ENCODE results near the gene STYXL1.

STYXL1 gene

DNA sequence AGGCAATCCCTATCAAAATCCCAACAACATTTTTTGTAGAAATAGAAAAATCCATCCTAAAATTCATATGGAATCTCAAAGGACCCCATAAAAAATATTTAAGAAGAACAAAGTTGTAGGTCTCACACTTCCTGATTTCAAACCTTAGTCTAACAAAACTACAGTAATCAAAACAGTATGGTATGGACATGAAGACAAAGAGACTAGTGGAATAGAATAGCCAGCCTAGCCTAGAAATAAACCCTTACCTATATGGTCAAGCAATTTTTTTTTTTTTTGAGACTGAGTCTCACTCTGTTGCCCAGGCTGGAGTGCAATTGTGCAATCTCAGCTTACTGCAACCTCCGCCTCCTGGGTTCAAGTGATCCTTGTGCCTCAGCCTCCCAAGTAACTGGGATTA is 49.8 kb downstream of the STYXL1 start:
- DNase-seq (ENCODE audit: low read depth) = no peak
- H3K4me3 ChIP-seq (ENCODE audit: low read depth, low read length) = no peak overlapping the region

DNA sequence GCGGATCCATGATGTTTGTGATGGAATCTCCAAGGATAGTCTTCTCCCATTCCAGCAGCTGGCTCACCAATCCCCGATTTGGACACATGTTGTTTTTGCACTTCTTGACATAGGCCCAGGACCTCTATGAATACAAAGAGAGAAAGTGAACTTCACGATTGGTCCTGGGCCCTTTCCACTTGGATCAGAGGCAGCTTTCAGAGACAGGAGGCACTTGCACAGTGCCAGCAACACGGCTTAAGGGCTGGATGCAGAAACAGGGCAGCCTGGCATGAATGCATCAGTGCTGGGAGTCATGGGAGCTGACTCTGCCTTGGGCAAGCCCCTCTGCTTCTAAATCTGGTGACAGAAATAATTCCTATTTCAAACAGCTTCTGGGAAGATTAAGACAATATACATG is 51.3 kb downstream of the STYXL1 start:
- no peak for DNase-seq (ENCODE audit: low read depth)
- H3K4me3 ChIP-seq (ENCODE audit: low read depth, low read length) = no peak overlapping the region

DNA sequence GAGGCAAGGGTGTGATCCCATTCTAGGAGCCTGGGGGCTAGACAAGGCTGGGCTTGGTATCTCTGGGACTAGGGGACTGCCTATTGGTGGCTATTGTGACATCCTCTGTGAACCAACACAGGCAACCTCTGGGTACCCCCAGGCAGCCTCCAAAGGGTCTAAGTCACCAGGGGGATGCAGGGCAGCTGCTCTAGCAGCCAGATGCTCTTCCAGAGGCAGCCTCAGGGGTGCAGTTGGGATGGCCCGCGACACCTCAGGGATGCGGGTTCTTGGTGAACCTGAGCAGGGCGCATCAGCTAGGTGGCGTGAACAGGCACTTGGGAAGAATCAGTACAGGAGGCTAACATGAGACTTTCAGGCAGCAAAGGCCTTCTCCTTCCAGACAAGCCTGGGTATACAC is 51.8 kb downstream of the STYXL1 start:
- H3K4me3 ChIP-seq (ENCODE audit: low read depth, low read length) = no peak overlapping the region
- DNase-seq (ENCODE audit: low read depth) = no peak

DNA sequence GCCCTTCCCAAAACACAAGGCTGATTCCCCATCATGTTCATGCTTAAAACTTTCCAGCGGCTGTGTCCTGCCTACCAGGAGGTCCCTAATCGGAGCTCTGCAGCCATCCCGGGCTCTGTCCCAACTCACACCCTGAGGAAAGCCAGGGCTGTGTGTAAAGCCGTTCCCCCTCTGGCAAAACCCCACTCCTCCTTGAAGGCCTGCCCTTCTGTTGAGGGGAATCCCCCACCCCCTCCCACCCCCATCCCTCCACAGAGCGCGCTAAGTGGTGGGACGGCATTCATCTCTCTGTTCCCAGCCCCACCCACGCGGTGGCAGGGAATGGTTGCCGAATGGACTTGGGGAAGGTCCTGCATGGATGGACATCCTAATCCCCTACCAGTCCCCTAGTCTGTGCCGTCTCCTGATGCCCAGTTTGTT is 52.7 kb downstream of the STYXL1 start:
- H3K4me3 ChIP-seq (ENCODE audit: low read depth, low read length) = peak overlapping the region; percentile 88

DNA sequence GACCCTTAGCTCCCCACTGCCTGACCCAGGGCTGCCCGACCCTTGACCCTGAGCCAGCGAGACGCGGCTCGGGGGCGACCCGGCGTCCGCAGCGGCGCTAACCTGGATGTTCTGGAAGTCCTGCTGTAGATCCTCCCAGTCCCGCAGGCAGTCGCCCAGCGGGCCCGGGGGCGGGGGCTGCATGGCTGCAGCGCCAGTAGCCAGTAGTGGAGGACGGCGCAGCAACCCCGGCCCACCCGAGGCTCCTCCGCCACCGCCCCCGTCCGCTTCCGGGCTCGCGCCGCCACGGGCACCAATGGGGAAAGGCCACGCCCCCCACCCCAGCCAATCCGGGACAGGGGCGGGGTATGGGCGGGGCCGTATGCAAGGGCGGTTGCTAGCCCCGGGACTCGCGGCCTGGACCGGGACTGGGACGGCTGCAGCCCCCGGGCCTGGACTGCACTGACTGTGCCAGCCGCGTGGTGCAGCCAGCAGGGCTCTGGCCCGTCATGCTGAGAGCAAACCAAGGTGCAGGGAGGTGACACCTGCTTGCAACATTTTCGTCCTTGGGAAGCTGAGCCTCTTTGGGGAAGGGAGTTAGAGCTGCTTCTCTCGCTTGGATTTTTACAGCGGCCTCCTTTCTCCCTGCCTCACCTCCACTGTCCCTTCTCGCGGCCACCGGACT is 53.3 kb downstream of the STYXL1 start, which contains the start of gene TMEM120A:
TSS of gene TMEM120A (minus strand) at position 208 of the 664 bp plus-strand sequence. CDS start at position 183, 25 bp downstream.
- peak within 1 kb of the TSS; percentile 88 for H3K4me3 ChIP-seq (ENCODE audit: low read depth, low read length)

More for the DNA sequence above, 52.7 kb downstream of the STYXL1 start:
- no peak for DNase-seq (ENCODE audit: low read depth)

DNA sequence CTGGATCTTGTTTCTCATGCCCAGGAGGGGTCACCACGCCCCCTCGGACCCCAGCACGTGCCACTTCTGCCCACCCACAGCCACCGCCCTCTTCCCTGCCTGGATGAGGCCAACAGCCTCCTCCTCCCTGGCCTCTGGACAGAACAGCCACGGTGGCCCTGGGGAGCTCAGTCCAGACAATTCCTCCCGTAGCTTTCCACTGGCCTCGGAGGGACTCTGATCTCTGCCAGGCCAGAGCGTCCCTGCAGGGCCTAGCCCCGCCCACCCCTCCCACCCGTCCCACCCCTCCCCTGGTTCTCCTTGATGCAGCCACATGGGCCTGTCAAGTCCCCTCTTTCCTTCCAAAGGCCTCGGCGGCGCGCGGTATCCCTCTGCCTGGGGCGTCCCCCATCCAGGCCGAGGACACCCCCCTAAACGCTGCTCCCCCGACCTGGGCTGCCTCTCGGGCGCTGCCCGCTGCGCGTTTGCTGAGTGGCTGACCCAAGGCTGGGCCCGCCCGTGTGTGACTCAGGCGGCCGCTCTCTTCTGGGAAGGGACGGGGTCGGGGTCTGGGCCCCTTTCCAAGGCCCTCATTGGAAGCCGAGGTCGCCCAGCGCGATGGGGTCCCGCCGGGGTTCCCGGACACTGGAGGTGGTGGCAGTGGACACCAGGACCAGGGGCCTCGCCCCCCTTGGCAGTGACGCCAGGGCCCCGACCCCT is 54.0 kb downstream of the STYXL1 start:
- peak overlapping the region; percentile 88 for H3K4me3 ChIP-seq (ENCODE audit: low read depth, low read length)
- DNase-seq (ENCODE audit: low read depth) = no peak

More for the DNA sequence above, 53.3 kb downstream of the STYXL1 start, which contains the start of gene TMEM120A:
- DNase-seq (ENCODE audit: low read depth) = peak; percentile 74

DNA sequence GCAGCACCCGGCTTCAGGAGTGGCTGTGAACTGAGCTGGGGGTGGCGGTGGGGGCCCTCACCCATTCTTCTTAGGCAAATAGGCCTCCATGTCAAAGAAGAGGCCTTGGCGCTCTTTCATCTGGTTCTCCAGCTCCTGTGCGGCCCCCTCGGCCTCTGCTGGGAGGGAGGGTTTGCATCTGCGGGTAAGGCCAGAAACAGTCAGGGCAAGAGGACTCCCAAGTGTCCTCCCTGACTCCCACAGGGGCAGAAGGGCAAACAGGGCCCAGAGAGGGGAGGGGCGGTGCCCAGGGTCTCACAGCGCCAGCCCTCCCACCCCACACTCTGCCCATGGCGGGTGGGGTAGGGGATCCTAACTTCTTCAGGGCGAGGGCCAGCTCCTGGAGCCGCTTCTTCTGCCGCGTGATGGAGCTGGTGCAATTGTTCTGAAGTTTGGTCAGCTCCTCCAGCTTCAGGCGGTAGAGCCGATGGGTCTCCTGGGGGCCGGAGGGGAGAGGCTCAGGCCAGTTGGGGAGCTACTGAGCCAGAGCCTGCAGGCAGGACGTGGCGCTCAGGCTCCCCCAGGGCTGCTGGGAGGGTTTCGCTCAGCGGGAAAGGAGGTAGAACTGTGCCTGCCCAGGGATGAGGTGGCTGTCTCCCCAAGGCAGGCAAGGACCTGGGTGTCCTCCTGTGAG is 55.6 kb downstream of the STYXL1 start:
- DNase-seq (ENCODE audit: low read depth) = no peak
- no peak overlapping the region for H3K4me3 ChIP-seq (ENCODE audit: low read depth, low read length)

DNA sequence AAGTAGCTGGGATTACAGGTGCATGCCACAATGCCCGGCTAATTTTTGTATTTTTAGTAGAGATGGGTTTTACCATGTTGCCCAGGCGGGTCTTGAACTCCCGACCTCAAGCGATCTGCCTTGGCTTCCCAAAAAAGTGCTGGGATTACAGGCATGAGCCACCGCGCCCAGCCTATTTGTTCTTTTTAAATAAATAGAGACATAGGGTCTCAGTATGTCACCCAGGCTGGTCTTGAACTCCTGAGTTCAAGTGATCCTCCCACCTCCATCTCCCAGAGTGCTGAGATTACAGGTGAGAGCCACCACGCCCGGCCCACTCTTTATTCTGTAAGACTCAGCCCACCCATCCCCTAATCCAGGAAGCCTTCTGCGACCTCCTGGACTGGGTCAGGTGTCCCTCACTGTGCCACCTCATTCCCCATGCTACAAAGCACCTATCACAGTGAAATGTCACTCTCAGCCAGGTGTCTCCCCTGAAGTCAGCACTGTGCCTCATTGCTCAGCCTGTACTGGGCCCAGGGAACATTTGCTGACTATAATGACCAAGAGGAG is 56.2 kb downstream of the STYXL1 start:
- DNase-seq (ENCODE audit: low read depth) = no peak
- H3K4me3 ChIP-seq (ENCODE audit: low read depth, low read length) = no peak overlapping the region

DNA sequence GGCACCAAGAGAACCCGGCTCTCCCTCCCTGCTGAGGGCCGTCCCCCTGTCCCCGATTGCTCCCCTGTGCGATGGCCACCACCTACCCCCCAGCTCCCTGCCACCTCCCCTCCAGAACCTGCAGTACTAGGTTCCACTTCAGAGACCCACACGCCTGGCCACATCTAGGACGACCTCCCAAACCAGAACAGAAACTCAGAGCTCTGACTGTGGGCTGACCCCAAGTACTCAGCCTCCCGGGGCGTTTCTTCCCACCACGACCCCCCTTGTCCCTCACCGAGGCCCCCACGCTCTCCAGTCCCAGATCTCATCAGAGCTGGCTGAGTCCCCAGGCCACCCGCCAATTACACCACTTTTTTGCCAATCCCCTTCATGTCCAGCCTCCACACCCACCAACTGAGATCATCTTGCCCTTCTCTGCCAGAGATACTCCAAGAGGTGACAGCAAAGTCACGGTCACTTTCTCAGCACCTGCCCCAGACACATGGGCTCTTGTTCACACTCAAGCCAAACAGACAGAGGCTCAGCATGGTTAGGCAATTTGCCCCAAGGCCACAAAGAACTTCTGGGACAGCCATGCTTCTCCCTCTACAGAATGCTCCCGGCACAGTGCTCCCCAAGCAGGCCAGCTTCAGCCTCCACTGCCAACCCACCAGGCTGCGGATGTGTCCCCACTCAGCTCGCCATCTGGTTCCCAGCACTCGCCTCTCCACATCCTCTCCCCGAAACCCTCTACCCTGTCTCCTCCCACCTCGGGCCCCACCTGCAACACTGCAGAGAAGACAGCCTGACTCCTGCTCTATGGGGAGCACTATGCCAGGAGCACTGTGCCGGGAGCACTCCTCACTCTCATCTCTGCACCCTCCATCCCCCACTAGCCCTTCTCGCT is 58.1 kb downstream of the STYXL1 start:
- no peak for DNase-seq (ENCODE audit: low read depth)
- no peak overlapping the region for H3K4me3 ChIP-seq (ENCODE audit: low read depth, low read length)

DNA sequence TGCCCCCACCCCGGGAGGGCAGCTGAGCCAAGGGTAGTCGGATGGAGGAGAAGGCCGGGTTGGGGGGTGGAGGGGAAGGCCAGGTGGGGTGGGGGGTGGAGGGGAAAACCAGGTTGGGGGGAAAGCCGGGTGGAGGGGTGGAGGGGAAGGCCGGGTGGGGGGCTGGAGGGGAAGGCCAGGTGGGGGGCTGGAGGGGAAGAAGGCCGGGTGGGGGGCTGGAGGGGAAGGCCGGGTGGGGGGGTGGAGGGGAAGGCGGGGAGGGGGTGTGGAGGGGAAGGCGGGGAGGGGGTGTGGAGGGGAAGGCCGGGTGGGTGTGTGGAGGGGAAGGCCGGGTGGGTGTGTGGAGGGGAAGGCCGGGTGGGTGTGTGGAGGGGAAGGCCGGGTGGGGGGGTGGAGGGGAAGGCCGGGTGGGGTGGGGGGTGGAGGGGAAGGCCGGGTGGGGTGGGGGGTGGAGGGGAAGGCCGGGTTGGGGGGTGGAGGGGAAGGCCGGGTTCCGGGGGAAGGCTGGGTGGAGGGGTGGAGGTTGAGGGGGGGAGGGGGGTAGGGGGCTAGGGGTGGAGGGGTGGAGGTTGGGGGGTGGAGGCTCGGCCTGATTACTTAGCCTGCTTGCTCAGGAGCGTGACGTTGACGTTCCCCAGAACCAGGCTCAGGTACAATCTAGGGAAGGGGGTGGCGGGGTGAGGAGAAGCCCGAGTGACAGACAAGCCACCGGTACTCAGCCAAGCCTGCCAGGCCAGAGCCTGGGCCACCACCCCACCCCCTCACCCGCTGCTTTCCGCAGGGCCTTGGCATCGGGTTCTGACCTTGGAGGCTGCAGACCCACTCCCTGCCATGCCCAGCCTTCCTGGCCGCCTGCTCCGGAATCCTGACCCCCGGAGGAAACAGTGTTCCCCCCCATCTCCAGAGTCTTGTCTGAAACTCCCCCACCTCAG is 59.0 kb downstream of the STYXL1 start:
- no peak for DNase-seq (ENCODE audit: low read depth)
- no peak overlapping the region for H3K4me3 ChIP-seq (ENCODE audit: low read depth, low read length)

DNA sequence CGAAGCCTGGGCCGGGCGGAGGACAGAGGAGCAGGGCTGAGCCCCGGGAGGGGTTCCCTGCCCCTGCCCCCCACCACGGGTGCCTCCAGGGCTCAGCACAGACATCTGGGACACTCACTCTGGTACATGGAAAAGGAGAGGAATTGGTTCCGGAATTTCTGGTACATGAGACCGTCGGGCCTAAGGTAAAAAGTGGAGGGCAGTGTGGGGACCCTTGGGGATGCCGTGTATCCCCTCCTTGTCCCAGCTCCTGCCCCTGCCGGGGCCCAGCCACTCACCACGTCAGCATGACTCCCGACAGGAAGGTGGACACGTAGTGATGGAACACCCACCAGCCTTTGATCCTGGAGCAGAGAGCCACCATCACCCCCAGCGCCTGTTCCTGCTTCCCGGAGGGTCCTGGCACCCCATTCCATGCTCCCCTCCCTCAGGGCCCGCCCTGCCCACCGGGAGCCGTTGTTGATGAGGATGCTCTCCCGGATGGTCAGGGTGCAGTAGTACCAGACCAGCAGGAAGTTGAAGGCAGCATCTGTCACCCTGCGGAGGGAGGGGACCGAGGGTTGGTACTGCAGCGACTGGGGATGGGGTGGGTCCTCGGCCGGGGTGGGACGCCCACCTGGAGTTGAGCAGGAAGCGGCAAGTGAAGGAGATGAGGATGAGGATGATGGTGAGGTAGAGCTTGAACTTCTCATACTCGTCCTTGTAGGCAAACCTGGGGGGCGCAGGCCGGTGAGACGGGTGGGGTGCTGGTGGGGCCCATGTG is 59.8 kb downstream of the STYXL1 start:
- no peak for DNase-seq (ENCODE audit: low read depth)
- no peak overlapping the region for H3K4me3 ChIP-seq (ENCODE audit: low read depth, low read length)

DNA sequence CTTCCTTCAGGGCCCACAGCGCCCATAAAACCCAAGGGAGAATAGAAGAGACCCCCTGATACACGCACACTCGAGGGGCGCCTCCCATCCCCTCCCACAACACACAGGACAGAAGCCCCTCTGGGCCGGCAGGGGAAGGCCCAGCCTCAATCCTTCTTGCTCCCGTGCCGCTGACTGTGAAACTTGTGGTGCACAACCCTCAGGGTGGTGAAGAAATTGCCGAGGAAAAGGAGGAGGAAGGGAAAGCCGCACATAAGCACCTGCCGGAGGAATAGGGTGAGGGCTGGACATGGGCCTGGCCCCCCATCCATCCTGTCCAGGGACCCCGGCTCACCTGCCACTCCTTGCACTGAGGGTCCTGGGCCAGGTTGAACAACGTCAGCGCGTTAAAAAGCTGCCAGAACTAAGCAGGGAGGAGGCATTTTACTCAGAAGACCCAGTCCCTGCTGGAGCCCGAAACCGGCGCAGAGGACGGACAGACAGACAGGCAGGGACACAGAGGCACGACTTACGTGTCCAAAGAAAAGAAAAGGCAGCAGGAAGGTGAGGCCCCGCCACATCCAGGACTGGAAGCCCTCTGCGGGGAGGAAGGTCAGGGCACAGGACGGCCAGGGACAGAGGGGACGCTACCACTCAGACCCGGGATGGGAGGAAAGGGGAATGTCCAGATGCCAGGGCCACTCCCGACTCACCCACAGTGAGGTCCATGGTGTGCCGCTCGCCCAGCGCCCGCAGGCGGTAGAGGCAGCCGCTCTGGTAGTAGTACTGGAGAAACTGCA is 60.6 kb downstream of the STYXL1 start:
- no peak for DNase-seq (ENCODE audit: low read depth)
- H3K4me3 ChIP-seq (ENCODE audit: low read depth, low read length) = no peak overlapping the region

DNA sequence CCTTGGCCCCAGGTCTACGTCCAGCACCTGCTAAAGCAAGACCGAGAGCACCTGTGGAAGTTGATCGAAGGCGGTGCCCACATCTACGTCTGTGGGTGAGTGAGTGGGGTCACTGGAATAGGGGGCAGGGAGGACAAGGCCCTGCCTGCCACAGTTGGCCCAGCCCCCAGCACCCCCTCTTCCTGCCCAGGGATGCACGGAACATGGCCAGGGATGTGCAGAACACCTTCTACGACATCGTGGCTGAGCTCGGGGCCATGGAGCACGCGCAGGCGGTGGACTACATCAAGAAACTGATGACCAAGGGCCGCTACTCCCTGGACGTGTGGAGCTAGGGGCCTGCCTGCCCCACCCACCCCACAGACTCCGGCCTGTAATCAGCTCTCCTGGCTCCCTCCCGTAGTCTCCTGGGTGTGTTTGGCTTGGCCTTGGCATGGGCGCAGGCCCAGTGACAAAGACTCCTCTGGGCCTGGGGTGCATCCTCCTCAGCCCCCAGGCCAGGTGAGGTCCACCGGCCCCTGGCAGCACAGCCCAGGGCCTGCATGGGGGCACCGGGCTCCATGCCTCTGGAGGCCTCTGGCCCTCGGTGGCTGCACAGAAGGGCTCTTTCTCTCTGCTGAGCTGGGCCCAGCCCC is 61.5 kb downstream of the STYXL1 start:
- DNase-seq (ENCODE audit: low read depth) = no peak
- no peak overlapping the region for H3K4me3 ChIP-seq (ENCODE audit: low read depth, low read length)

DNA sequence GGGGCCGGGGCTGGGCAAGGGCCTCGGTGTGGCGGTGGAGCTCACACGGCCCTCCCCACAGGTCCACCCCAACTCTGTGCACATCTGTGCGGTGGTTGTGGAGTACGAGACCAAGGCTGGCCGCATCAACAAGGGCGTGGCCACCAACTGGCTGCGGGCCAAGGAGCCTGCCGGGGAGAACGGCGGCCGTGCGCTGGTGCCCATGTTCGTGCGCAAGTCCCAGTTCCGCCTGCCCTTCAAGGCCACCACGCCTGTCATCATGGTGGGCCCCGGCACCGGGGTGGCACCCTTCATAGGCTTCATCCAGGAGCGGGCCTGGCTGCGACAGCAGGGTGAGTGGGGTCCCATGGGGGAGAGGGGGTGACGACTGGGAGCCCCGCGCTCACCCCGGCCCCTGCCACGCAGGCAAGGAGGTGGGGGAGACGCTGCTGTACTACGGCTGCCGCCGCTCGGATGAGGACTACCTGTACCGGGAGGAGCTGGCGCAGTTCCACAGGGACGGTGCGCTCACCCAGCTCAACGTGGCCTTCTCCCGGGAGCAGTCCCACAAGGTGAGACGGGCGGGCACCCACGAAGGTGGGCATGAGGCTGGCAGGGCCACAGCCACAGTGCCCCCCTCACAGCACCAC is 62.2 kb downstream of the STYXL1 start:
- DNase-seq (ENCODE audit: low read depth) = no peak
- no peak overlapping the region for H3K4me3 ChIP-seq (ENCODE audit: low read depth, low read length)

DNA sequence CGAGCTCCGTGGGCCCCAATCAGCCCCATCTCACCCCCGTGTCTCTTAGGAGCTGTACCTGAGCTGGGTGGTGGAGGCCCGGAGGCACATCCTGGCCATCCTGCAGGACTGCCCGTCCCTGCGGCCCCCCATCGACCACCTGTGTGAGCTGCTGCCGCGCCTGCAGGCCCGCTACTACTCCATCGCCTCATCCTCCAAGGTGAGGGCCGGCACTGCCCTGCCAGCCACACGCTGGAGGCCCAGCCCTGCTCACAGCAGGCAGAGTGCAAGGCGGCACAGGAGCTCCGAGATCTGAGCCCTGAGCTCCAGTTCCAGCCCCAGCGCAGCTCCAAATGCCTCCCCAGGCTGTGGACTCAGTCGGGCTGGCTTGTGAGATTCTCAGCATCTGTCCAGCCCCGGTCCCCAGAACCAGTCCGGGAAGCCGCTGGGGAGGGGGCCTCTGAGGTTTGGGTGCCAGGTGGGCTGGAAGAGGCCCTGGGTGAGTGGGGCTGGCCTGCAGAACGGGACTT is 62.7 kb downstream of the STYXL1 start:
- H3K4me3 ChIP-seq (ENCODE audit: low read depth, low read length) = no peak overlapping the region

More for the DNA sequence above, 62.7 kb downstream of the STYXL1 start:
- DNase-seq (ENCODE audit: low read depth) = no peak
